NCI-H187 treated with DMSO at 0.1 percent for 48 hours (cell line): ENCODE data around the gene HDAC1.

Experiments
- DNase-seq: peaks from one replicate; lab custom pipeline; 2025; lab: John Stamatoyannopoulos, UW

The HDAC1 gene

GRCh38 chr1:32373996-32374592 lies 82.2 kb downstream of the HDAC1 start:
- no peak for DNase-seq

- no peak for DNase-seq
These were observed 84.3 kb downstream of the HDAC1 start for GRCh38 chr1:32376199-32376598.

- DNase-seq: no peak
These were observed 85.8 kb downstream of the HDAC1 start for GRCh38 chr1:32377541-32378220.

GRCh38 chr1:32380057-32380456 lies 88.2 kb downstream of the HDAC1 start:
- no peak for DNase-seq
